OCI-LY7 (cell line): Measurements from ENCODE around the gene ARRB1. TPM values are rescaled to one million over a fixed set of nuclear protein-coding genes. Genes with fewer than 3 reads are reported as not detected.

ENCODE experiments used
- BruUV-seq: library from RNA; stranded (reverse); fragments of 400-500 nt; replicated peaks from 2 replicates; lab custom pipeline; 2021; lab: Mats Ljungman, UMichigan
- CTCF ChIA-PET: fragments of 300-600 bp; sonication (Branson Sonifier 250); formaldehyde crosslinking; loops from one replicate; lab custom pipeline; 2022; ENCODE audit warnings: antibody characterized with exemption; ENCODE audit not compliant: unreplicated experiment; lab: Charles Lee
- POLR2A ChIA-PET: fragments of 300-600 bp; sonication (Branson Sonifier 250); formaldehyde crosslinking; loops from one replicate; lab custom pipeline; 2022; ENCODE audit warnings: antibody characterized with exemption; lab: Charles Lee
- DNase-seq: peaks from one replicate; pipeline ENCODE4 v3.0.0-alpha.2; 2015; ENCODE audit warnings: low spot score
- H2AFZ ChIP-seq: fragments of 200-600 bp; sonication (generic), shearing (Covaris generic); 2 replicates; pipeline ENCODE4 v1.6.1; 2014; ENCODE audit warnings: mild to moderate bottlenecking, antibody characterized with exemption, low read length, moderate library complexity
- H3K27ac ChIP-seq: fragments of 200-600 bp; sonication (generic); 2 replicates; pipeline ENCODE4 v1.5.1; 2014; ENCODE audit warnings: mixed run types, low read depth, mild to moderate bottlenecking, moderate library complexity, low read length, inconsistent platforms; ENCODE audit not compliant: poor library complexity, severe bottlenecking
- H3K36me3 ChIP-seq: fragments of 200-600 bp; sonication (generic); 2 replicates; pipeline ENCODE4 v1.6.1; 2014; ENCODE audit warnings: mild to moderate bottlenecking, antibody characterized with exemption, low read length, moderate library complexity, mixed read lengths; ENCODE audit not compliant: insufficient read depth
- H3K4me1 ChIP-seq: fragments of 200-600 bp; sonication (generic); 2 replicates; pipeline ENCODE4 v1.5.1; 2014; ENCODE audit warnings: mild to moderate bottlenecking, low read length; ENCODE audit not compliant: insufficient read depth, poor library complexity, severe bottlenecking
- H3K4me2 ChIP-seq: fragments of 200-600 bp; sonication (generic); 2 replicates; pipeline ENCODE4 v1.6.1; 2014; ENCODE audit warnings: mild to moderate bottlenecking, low read length
- H3K4me3 ChIP-seq: fragments of 200-600 bp; sonication (generic); 2 replicates; pipeline ENCODE4 v1.5.1; 2014; ENCODE audit warnings: mild to moderate bottlenecking, low read depth, low read length; ENCODE audit not compliant: poor library complexity, severe bottlenecking
- H3K79me2 ChIP-seq: fragments of 200-600 bp; sonication (generic); 2 replicates; pipeline ENCODE4 v1.6.1; 2016; ENCODE audit warnings: low read depth, mild to moderate bottlenecking, low read length, moderate library complexity, mixed read lengths; ENCODE audit not compliant: insufficient read depth
- H3K9me2 ChIP-seq: fragments of 200-600 bp; sonication (generic); 2 replicates; pipeline ENCODE4 v1.6.1; 2016; ENCODE audit warnings: mild to moderate bottlenecking, low read length, mixed read lengths; ENCODE audit not compliant: insufficient read depth
- H3K9me3 ChIP-seq: fragments of 200-600 bp; sonication (generic); 2 replicates; pipeline ENCODE4 v1.6.1; 2014; ENCODE audit warnings: mild to moderate bottlenecking, mixed run types, low read length, mixed read lengths
- H4K20me1 ChIP-seq: fragments of 200-600 bp; sonication (generic); 2 replicates; pipeline ENCODE4 v1.6.1; 2014; ENCODE audit warnings: mild to moderate bottlenecking, antibody characterized with exemption, low read length, moderate library complexity, mixed read lengths; ENCODE audit not compliant: insufficient read depth
- CTCF ChIP-seq: fragments of 200-600 bp; sonication (generic); conservative IDR thresholded peaks from 2 replicates; pipeline ENCODE4 v1.5.1; 2014; ENCODE audit warnings: mild to moderate bottlenecking, antibody characterized with exemption, low read length, moderate library complexity, mixed read lengths
- EZH2phosphoT487 ChIP-seq: fragments of 200-600 bp; sonication (generic); IDR thresholded peaks from 2 replicates; pipeline ENCODE4 v1.6.1; 2018; ENCODE audit warnings: low read depth, borderline replicate concordance, mild to moderate bottlenecking, mixed run types, antibody characterized with exemption, low read length, moderate library complexity, mixed read lengths
- intact Hi-C: fragments of 100-400 bp; cut with micrococcal nuclease; formaldehyde crosslinking; loops from one replicate; pipeline ENCODE4 v1.10.0; 2022; ENCODE audit not compliant: unreplicated experiment
- total RNA-seq, 2 experiments: library from RNA; depleted of rRNA in 1 of 2; stranded (reverse); fragments of >200 nt in 1 of 2; shearing (Covaris generic) in 1 of 2; gene quantifications; 2 replicates each; pipeline ENCODE4 v1.2.3, GENCODE V29; 2014 to 2022

The ARRB1 gene
- total RNA-seq, 2 experiments from 2014 or later, result not detected

GRCh38 chr11:75279273-75279672 lies 72.2 kb downstream of the ARRB1 start:
- intact Hi-C loops, result no loop called here
- peaks cover 14% of the 10 kb centered on the region for H3K4me1 ChIP-seq
- BruUV-seq, result no TSS peak

DNA sequence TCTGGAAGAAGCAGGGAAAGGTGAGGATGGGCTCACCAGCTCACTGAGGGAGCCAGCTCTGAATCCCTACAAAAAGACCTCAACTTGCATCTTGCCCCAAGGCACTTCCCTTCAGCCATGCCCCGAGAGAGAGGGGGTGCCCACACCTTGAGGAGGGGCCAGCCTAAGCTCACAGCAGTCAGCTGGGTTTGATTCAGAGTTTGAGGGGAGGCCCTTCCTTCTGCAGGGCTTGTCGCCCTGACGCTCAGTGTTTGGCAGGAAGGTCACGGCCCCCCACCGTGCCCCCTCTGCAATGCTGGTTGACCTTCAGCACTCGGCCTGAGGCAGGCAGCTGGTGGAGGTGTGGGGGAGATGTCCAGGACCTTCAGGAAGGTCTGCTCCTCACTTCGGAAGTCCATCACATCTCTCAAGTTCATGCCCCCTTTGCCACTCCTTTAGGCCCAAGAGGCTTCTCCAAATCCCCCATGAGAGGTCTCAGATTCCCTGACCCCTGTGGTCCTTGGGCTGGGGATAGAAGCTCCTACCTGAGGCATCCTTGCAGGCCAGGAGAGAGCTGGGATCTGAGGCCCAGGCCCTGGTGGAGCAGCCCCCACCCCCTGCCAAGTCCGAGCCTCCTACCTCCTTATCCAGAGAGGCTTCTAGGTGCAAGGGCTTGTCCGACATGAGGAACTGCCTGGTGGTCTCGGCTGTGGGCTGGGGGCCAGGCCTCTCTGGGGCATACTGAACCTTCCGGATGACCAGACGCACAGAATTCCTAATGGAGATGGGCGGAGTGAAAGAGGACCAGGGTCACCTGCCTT lies 73.3 kb downstream of the ARRB1 start:
- H3K4me2 ChIP-seq, result no peak overlapping the region
- TF ChIP-seq CTCF (no peak), EZH2phosphoT487 (no peak)
- H3K9me2 ChIP-seq, result no peaks in the 10 kb centered on the region
- intact Hi-C loops, result no loop called here
- no peak overlapping the region for H3K4me3 ChIP-seq
- no TSS peak for BruUV-seq
- ChIA-PET POLR2A (no interaction called here), CTCF (no interaction called here)
- no peaks in the 10 kb centered on the region for H4K20me1 ChIP-seq
- H3K27ac ChIP-seq, result no peak overlapping the region
- H3K79me2 ChIP-seq, result no peaks in the 10 kb centered on the region
- no peaks in the 10 kb centered on the region for H3K9me3 ChIP-seq
- H2AFZ ChIP-seq, result no peak overlapping the region
- no peaks in the 10 kb centered on the region for H3K36me3 ChIP-seq
- no peak for DNase-seq
- peaks cover 14% of the 10 kb centered on the region for H3K4me1 ChIP-seq

More at GRCh38 chr11:75279273-75279672, 72.2 kb downstream of the ARRB1 start:
- Histone ChIP-seq H3K4me2 (no peak overlapping the region), H2AFZ (no peak overlapping the region), H3K27ac (no peak overlapping the region), H3K79me2 (no peaks in the 10 kb centered on the region), H3K9me3 (no peaks in the 10 kb centered on the region), H3K36me3 (no peaks in the 10 kb centered on the region), H3K9me2 (no peaks in the 10 kb centered on the region), H4K20me1 (no peaks in the 10 kb centered on the region), H3K4me3 (no peak overlapping the region)
- no peak for TF ChIP-seq CTCF
- TF ChIP-seq EZH2phosphoT487, result no peak
- no peak for DNase-seq
- ChIA-PET CTCF (interaction anchor here (2.1 kb wide), 1 partner anchor 106 kb away, joined by 10 read pairs; no protein-coding TSS in a partner anchor), POLR2A (interaction anchor here (0.9 kb wide), 1 partner anchor 111 kb away, joined by 3 read pairs; no protein-coding TSS in a partner anchor)
